HG03175 (cell line): Measurements from ENCODE around the gene ZNF454.

ENCODE experiments used
- ATAC-seq: cut with Tn5 transposase; IDR thresholded peaks from one replicate; pipeline ENCODE4 v1.9.1; 2021; ENCODE audit warnings: mild to moderate bottlenecking, moderate library complexity; ENCODE audit not compliant: unreplicated experiment

The ZNF454 gene

DNA sequence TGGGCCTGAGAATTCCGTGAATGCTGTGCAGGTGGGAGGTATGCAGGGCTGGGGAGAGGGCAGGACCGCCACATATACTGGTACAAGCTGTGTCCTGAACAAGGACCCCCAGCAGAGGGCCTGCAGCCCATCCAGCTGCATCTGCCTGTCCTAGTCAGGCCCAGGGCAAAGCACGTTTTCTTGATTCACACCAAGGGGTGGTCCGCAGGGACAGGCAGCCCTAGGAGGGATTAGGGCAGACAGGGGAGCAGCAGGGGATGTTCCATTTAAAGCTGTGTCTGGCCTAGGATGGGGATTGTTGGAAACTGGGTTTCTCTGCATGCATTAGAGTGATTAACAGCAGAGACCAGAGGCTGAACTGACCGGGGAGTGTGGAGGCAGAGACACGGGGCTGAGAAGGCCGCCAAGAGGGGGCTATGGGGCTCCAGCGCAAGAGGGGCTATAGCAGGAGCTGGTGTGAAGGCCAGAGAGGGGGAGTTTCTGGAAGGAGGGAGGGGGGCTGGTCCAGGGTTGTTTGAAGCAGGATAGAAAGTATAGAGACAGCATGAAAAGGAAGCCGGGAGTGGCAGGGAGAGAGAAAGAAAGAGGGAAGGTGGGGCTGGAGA is 51.4 kb downstream of the ZNF454 start:
- no peak for ATAC-seq

DNA sequence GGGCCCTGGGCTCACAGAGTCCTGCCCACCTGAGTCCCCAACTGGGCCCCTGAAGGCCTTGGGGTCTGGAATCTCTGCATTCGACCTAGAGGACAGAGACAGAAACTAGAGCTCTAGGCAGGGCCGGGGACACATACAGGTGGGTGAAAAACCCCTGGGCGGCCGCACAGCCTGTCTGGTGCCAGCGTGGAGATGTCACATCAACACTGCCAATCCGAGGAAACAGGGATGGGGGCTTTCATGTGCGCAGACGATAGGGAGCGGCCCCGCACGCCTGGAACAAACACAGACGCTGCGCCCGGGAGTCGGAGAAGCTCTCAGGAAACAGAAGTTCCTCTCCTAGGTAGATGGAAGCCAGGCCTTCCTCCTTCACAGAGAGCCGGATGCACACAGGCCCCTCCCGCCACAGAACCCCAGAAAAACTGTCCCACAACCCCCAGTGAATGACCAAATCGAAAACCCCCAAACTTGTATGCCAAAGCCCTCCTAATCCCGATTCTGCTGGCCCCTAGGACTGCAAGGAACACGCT is 52.3 kb downstream of the ZNF454 start:
- no peak for ATAC-seq

DNA sequence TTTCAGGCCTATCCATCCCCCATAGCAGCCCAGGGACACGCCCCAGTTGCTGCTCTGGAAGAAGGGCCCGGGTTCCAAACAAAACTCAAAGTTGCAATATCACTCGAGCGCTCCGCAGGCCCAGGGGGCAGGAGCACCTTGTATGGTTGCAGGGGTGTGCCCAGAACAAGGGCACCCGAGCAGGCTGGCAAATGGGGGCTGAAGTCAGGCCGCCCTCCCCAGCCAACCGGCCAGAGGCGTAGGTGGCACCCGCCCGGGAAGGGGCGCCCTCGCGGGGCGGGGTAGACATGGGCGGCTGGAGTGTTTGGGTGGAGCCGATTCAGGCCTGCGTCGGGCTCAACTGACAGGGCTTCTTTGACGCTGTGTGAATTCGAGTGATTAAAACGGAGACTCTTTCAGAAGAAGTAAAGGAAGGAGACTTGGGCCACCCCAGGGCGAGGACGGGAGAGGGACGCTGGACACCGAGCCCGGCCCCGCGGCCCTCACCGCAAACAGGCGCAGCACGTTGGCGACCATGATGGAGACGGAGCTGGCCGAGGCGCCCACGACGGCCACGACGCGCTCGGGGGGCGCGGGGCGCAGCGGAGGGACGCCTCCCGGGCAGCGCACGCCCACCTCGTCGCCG is 53.1 kb downstream of the ZNF454 start:
- no peak for ATAC-seq

DNA sequence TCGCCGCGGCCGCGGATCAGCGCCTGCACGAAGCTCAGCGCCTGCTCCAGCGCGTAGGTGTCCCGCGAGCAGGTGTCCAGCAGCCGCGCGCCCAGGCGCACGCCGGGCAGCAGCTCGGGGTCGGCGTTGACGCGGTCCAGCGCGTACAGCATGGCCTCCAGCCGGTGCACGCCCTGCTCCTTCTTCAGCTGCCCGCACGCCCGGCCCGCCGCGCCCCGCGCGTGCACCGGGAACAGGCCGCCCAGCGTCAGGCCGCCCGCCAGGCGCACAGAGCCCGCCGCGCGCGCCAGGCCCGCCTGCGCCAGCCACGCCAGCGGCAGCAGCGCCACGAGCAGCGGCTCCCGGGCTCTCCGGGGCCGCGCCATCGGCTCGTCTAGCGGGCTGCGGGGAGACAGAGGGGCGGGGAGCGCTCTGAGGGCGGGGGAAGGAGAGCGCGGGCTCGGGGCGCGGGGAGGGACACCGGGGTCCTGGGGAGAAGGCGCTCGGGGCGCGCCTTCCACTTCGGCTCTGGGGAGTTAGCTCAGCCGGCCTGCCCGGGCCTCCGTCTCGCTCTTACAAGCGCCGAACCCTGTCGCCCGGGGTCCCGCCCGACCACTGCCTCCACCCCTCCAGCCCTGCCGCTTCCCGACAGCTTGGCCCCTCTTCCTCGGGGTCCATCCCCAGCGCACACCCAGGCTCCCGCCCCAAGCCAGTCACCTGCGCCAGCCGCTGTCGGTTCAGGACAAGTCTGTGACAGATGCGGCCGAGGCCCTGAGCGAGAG is 53.8 kb downstream of the ZNF454 start, which contains the start of gene GRM6:
TSS of gene GRM6 (minus strand) at position 741 of the 761 bp plus-strand sequence. CDS start at position 365, 376 bp downstream.
- ATAC-seq, result no peak

DNA sequence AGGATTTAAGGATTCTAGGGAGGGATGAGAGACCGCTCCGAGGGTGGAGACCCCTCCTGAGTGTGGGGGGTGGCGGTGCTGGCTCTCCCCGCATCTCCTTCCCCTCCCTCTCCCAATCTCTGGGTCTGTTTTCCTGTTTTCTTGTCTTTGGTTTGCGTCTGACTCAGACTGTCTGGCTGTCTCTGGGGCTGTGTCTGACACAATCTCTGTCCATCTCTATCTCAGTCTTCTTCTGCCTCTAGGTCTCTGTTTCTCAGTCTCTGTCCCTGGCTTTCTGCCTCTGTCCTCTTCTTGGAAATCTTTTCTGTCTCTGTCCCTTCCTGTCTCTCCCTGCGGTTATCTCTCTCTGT is 54.3 kb downstream of the ZNF454 start:
- no peak for ATAC-seq

DNA sequence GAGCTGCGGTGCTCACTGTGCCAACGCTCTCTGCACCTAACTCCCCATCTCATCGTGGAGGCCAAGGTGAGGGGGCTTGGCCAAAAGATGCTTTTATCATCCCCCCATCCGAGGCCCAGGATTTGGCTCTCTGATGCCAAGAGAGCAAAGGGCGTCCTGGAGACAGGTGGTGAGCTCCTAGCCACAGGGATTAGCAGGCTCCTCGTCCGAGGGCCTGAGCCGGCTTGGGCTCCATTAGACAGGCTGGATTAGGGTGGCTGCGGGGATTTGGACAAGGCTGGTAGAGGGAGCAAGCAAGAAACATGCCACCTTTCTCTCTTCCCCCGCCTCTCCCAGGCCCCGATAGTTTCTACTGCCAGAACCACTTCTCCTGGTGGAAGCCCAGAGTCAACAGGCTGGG is 55.2 kb downstream of the ZNF454 start:
- ATAC-seq, result no peak

DNA sequence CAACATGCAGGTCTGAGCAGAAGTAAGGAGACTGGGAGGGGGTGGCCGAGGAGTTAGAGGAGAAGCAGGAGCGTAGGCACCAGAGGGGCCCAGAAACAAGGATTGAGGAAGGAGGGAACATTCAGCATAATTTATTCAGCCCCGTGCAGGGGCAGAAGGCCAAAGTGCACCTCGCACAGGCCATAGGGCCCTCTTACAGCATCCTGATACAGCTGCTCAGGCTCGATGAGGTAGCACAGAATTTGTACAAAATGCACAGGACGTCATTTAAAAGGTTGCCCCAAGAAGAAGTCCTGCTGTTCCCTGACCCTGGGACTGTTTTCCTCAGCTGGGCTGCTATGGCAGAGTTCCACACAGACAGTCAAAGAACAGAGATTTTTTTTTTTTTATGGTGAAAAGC is 56.2 kb downstream of the ZNF454 start:
- no peak for ATAC-seq

DNA sequence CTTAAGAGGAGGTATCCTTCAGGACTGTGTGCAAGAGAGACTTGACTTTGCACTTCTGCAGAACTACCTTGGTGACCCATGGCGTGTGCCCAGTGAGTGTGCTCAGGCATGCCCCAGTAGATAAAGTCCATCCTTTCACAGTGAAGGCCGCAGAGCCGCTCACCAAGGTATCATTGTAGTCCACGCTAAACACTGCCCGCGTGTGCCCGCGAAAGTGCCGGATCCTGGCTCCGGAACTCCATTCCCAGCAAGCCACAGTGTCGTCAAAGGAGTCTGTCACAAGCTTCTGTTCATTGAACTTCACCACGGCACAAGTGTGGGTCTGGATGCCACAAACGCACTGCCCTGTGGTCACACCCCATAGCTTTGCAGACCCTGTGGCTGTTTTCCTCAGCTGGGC is 57.4 kb downstream of the ZNF454 start:
- no peak for ATAC-seq

DNA sequence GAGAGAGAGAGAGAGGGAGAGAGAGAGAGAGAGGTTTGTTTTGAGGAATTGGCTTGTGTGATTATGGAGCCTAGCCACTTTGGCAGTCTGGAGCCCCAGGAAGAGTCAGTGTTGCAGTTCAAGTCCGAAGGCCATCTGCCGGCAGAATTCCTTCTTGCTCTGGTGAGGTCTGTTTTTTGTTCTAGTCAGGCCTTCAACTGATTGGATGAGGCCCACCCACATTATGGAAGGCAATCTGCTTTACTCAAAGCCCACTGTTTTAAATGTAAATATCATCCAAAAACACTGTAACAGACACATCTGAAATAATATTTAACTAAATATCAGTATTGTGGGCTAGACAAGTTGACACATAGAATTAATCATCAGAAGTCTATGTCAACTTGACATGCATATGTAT is 65.6 kb downstream of the ZNF454 start:
- ATAC-seq, result no peak

DNA sequence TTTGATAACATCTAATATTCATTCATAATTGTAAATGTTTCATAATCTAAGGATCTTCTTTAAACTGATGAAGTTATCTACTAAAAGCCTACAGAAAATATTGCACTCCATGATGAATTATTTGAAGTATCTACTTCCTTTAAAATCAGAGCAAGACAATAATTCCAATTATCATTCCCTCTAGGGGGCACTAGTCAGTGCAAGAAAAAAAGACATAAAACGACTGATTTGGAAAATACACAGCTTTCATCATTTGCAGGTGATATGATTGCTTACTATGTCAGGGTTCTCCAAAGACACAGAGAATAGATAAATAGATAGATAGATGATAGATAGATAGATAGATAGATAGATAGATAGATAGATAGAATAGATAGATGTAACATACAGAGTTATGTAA is 67.7 kb downstream of the ZNF454 start:
- no peak for ATAC-seq
